GM21717 (cell line): ENCODE results near the gene SLC44A5.
"Not testable (repeated sequence)": the region's sequence is repeated elsewhere in the genome, so short reads cannot be mapped to it uniquely, and the experiment has no call there.

Source experiments
- ATAC-seq: cut with Tn5 transposase; IDR thresholded peaks from one replicate; pipeline ENCODE4 v1.9.1; 2021; ENCODE audit warnings: mild to moderate bottlenecking, moderate library complexity; ENCODE audit not compliant: unreplicated experiment

The SLC44A5 gene

DNA sequence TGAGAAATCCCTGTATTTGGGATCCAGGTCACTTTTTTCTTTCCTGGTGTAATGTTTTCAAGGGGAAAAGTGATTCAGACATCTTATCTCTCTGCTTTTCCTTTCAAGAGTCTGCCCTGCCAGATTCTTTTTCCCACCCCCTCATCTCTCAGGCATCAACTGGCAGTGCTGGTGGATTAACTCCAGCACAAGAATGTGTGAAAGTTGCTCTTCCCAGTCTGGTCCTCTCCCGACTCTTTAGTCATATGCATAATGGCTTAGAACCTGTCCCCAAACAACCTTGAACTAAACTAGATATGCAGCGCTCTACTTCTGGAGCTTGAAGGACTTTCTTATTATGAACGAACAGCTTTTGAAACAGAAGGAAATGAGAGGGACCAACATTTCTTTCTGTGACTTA is 88.5 kb downstream of the SLC44A5 start:
- no peak for ATAC-seq

DNA sequence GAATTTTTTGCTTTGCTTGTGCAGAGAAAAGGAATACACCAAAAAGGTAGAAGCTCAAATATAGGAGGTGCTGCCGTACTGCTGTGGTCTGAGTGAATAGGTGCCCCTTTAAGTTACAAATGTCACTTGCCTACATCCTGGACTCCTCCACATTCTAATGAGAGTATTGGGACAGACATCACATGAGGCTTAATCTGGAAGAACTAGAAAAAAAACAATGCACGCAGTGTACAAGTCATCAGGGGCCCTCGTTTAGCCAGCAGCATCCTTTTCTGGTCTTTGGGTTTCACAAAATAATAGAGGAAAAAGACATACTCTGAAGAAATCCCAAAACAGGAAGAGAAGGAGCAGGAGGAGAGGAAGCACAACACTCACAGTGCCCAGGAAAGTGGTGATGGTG is 89.3 kb downstream of the SLC44A5 start:
- ATAC-seq = no peak

DNA sequence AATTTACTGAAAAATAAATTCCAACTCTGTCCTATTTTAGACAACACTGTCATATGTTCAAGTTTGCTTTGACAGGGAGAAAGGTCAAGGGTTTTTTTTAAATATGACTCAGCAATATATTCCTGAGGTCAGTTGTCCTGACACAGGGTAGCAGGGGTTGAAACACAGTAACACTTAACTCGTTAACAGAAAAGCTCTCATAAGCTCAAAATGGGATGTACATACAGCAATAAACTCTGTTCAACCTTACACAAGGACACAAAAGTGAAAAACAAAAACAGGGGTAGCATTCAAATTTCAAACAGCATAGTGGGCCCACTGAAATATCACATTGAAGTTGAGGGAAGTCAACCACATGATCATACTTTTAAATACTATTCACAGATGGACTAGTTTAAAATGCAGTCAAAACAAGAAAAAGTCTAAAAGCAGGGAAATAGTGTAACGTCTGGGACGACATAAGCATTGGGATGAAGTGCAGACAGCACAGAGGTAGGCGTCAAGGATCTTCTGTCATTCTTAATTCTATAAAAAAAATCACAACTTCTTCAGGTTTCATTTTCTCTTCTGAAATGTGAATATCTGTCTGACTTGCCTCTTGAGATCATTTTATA is 89.9 kb downstream of the SLC44A5 start:
- no peak for ATAC-seq

DNA sequence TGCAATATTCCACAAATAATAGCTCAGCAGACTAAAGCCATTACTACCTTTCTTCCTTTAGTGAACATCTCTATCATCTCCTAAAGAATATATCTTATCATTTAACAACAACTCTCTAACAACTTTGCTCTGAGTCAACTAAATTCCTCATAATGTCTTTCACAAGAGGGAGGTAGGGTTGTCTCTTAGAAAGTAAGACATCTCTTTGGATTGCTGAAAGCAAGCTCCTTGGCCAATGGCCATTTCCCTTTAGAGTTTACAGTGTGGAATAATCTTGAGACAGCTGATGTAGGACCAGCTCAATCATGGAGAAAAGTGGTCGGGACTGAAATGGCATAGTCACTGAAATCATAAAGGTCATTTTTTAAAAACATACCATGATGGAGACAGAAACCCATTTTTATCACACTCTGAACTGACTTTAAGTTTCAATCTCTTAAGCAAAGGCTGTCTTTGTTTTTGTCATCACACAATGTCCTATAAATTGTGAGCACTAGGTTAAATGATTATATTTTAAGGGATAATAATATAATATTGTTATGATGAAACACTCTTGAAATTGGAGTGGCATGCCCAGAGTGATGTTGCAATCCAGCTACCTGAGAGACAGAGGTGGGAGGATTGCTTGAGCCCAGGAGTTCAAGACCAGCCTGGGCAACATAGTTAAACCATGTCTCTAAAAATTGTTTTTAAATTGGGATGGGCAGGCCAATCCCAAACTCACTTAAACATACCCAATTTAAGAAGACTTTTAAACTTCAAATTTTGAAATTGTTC is 91.1 kb downstream of the SLC44A5 start:
- no peak for ATAC-seq

DNA sequence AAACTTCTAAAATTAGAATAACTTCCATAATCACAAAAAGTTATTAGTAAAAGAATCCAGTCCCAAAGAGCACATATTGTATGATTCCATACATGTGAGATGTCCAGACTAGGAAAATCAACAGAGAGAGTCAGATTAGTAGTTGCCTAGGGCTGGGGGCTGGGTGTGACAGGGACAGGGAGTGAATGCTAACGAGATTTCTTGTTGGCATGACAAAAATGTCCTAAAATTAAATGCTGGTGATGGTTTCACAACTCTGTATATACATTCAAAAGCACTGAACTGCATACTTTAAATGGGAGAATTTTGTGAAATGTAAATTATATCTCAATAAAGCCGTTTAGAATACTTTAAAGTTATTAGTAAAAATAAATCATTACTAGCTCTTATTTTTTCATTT is 92.2 kb downstream of the SLC44A5 start:
- no peak for ATAC-seq

DNA sequence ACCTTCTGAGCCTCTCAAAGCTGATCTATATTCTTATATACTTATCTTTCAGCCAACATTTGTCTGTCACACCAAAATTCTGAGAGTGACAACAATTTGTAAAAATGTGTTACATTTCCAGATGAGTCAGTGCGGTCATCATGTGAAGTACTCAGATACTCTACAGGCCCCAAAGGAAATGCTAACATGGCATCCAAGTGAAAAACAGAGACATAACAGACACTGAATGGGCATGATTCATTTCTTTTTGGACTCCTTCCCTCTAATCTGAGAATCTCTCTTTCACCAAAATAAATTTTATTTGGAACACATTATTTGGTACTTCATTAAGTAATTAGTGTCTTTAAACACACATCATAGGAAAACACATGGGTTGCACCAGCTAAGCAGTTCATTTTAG is 96.6 kb downstream of the SLC44A5 start:
- no peak for ATAC-seq

DNA sequence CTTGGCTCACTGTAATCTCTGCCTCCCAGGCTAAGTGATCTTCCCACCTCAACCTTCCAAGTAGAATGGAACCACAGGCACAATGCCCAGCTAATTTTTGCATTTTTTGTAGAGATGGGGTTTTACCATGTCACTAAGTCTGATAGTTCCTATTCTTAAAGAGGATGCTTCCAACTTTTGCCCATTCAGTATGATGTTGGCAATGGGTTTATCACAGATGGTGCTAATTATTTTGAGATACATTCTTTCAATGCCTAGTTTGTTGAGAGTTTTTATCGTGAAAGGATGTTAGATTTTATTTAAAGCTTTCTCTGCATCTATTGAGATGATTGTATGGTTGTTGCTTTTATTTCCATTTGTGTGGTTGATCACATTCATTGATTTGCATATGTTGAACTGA is 103.9 kb downstream of the SLC44A5 start:
- no peak for ATAC-seq

DNA sequence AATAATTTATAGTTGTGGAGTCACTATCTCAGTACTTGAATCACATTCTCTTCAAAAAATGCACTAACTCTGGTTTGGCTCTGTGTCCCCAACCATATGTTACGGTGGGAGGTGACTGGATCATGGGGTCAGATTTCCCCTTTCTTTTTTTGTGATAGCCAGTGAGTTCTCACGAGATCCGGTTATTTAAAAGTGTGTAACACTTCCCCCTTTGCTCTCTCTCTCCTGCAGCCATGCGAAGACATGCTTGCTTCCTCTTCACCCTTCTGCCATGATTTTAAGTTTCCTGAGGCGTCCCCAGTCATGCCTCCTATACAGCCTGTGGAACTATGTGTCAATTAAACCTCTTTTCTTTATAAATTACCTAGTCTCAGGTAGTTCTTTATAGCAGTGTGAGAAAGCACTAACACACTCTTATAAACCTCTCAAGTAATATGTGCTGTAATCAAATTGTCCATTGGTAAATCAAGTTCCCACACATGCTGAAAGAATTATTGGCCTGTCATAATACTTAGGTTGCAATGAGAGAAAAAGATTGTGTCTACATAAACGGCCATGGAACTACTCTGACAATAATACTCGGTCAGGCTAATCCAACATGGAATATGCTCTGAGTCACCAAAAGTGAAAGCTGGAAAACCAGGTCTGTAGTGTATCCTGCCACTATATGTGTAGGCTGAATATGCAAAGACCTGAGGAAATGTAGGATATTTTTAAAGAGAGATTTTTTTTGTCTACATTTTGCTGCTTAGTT is 107.5 kb downstream of the SLC44A5 start:
- no peak for ATAC-seq

DNA sequence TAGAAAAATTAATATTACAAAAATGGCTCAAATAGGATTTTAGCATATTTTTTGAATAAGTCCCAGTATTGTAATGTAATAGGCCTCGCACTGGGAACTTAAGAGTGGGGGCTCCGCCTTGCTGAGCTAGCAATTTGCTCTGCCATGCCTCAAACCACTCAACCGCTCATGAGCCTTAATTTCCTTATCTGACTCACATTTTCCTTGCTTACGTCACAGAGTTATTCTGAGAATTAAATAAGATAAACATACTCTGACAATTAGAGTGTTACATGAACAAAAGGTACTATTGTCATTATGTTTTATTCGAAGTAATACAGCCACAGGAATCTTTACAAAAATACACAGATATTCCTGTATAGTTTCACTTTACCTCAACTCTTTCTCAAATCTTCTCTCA is 108.1 kb downstream of the SLC44A5 start:
- no peak for ATAC-seq

DNA sequence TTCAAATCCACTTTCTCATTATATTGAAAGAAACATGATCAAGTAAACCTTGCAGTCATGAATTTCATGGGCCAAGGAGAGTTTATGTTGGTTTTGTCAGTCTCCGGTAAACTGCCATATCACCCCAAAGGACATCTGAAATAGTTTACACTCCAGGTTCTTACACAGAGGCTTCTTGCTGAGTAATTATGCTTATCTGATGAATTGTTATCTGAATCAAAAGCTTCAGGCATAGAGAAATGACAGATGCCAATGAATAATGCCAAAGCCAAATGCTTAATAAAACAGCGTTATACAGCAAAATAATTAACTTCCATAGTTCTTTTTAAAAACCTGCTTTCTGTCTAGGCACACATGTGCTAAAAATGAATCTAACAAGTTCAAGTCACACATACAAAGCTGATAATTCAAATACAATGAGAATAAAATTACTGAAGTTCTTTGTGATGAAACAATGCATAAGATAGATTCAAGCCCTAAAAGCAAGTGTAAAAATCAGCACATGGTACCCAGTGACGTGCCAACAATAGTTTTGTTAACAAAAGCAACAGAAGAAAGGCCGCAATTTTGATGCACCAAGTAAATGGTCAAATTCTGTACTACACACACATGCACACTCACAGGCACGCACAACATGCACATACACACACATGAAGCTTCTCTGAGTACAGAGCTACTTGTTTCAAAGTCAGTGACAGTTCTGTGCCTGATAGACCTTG is 109.2 kb downstream of the SLC44A5 start:
- no peak for ATAC-seq

DNA sequence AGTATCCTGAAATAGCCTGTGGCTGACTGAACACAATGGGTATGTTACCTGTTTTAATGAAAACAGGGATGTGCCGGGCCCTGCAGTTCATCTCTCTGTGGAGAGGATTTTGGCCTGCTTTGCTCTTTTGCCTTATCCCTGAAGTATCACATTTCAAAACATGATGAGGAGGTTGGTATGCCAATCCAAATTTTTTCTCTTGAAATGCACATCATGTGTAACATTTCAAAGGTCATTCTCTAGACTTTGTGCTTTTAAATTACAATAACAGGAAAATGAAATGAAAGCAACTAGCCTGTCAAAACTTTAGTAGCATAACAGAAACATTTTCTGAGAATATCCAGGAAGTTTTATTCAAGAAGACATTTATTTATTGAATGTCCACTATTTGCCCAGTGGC is 118.9 kb downstream of the SLC44A5 start:
- ATAC-seq = no peak

DNA sequence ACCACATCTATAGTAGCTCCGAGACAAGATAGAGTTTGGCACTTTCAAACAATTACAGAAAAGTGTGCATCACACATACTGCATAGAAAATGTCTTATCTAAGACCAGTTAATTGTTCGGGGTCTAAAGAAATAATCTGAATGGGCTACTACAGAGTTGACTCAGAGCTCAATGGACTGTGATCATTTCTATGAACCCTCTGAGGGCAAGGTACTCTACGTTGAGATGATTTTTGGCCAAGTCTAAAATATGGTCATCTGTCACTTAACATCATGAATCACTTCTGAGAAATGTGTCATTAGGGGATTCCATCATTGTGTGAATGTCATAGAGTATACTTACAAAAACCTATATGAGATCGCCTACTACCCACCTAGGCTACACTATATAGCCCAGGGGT is 123.5 kb downstream of the SLC44A5 start:
- no peak for ATAC-seq

DNA sequence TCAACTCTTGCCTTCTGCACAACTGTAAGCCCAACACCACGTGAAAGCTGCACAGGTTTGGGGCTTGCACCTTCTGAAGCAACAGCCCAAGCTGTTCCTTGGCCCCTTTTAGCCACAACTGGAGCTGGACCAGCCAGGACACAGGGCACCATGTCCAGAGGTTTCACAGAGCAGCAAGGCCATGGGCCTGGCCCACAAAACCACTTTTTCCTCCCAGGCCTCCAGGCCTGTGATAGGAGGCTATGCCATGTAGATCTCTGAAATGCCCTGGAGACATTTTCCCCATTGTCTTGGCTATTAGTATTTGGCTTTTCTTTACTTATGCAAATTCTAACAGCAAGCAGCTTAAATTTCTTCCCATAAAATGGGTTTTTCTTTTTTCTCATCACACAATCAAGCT is 126.1 kb downstream of the SLC44A5 start:
- no peak for ATAC-seq

DNA sequence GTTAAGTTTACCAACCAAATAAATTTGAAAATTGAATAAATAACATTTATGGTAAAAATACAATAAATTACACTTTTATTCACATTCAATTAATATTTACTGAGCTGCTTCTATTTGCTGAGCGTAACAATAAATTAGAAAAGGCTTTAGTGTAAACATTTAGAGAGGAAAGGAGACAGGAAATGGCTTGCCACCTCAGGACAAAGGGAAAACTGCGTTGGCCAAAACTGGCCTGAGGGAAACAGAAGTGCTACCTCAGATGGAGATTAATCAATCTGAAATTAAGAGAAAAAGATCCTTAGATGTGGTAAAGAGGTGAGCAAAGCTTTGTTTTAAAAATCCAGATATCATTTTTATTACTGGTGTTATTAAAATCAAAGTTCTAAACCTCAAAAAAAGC is 128.0 kb downstream of the SLC44A5 start:
- ATAC-seq = no peak

DNA sequence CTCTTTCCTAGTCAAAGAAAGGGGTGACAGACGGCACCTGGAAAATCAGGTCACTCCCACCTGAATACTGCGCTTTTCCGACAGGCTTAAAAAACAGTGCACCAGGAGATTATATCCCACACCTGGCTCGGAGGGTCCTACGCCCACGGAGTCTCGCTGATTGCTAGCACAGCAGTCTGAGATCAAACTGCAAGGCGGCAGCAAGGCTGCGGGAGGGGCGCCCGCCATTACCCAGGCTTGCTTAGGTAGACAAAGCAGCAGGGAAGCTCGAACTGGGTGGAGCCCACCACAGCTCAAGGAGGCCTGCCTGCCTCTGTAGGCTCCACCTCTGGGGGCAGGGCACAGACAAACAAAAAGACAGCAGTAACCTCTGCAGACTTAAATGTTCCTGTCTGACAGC is 134.4 kb downstream of the SLC44A5 start:
- ATAC-seq = not testable (repeated sequence)

DNA sequence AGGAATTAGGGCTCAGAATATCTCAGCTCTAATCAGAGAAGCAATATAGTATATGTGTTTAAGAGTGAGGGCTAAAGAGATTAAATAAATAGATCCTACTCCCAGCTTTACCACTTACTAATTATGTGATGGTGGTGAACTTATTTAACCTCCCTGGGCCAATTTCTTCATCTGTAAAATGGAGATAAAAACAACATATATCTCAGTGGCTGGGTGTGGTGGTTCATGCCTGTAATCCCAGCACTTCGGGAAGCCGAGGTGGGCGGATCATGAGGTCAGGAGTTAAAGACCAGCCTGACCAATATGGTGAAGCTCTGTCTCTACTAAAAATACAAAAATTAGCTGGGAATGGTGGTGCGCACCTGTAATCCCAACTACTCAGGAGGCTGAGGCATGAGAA is 135.2 kb downstream of the SLC44A5 start:
- no peak for ATAC-seq

DNA sequence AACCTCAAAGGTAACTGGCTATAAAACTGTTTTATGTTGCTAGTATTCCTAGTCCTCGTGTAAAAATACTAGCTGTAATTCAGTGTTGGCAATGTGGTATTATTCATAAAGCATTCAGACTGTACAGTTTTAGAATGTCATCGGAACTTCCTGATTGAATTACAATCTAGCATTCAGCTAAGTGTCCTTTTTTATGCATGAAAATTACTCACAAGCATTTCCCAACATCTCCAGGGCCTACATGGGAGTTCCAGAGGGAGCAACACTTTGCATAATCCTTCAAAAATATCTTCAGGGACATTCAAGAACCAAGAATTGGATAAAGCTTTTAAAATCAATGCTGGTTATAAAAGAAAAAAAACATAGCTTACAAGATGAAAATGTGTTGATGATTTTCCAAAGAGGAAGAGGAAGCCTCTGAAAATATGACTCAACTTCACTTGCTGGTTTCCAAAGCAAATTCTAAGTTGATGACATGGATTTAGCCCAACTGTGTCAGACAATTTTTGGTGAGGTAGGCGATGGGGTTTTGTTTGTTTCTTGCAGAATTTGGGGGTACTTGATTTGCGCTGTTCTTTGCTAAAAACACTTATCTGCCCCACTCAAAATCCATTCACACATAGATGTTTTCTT is 137.8 kb downstream of the SLC44A5 start:
- ATAC-seq = no peak

DNA sequence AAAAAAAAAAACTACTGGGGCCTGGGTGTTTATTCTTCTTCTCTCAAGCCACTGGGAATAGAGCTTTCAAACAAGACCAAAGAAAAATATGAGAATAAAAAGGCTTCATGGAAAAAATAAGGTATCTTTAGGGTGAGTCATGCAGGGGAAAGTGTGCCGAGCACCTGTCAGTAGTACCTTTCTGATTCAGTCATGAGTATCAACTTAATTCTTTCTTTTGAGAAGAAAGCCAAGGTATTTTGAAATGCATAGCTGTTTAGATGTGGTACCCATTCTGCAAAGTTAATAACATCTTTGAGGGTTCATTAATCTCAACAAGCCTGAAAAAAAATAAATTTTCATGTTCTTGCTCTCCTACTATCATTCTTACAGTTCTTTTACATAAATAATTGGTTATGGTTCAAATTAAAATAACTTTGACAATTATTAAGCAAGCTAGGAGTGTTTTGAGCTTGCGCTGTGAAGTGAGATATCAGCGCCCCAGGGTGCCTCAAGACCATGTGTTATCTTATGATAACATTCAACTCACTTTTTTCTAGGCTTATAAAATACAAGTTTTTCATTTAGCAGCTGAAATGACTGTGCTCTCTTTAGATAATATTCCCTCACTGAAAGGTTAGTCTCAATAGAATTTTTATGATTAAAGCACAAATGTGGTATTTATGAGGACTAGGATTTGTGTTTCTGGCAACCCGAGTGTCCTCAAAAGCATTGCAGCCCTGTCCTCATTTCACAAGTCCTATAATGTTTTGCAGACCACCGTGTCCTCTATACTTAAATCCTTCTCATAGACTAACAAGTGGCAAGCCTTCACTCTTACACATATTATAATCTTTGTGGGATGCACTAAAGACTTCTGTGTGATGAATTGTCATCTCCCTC is 138.6 kb downstream of the SLC44A5 start:
- ATAC-seq = no peak

DNA sequence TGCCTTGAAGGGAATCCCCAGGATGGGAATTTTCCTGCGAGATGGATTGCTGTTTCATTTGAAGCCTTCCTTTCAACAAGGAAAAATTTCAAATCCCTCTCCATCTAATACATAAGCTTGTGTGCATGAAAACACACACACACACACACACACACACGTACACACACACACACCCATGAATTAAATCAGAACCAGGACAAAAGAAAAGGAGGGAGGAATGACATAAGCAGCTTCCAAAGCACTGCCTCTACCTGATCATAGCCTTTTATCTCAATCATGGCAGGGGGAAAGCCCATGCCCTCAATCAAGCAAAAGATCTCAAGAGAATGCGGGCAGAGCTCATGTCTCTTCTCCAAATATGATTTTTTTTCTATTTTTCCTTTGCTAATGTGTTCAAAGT is 139.7 kb downstream of the SLC44A5 start:
- no peak for ATAC-seq

DNA sequence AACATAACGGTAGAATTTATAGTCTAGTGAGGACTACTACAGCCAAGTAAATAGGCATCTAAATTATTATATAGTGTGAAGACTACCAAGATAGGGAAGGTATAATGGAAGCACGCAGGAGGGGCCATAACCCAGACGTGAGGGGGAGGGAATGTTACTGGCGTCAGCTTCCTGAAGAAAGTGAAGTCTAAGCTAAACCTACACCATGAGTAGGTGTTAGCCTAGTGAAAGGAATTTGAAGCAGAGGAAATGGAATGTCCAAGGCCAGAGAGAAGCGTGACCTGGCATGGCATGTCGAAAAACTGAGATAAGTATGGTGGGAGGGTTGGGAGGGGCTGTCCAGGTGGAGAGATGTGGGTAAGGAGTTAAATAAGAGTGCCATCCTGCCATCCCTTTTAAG is 140.5 kb downstream of the SLC44A5 start:
- no peak for ATAC-seq
